Testis (tissue), 2 donors: Measurements from ENCODE around the gene PIM3.

Experiments used
- POLR2A ChIP-seq: fragments of 450-650 bp; IDR thresholded peaks from one replicate; pipeline ENCODE4 v1.6.1; 2017; ENCODE audit warnings: antibody characterized with exemption, mild to moderate bottlenecking, moderate library complexity
- TF ChIP-seq, protein P1 (sequence below), 3 experiments: fragments of 450-650 bp in 2 of 3; fragments of 200-600 bp in 1 of 3; sonication (generic) in 1 of 3; IDR thresholded peaks; one replicate each; pipeline ENCODE4 v1.5.1; 2016 to 2019; ENCODE audit warnings: antibody characterized with exemption in 3 of 3, mild to moderate bottlenecking in 2 of 3, moderate library complexity in 1 of 3

DNA sequence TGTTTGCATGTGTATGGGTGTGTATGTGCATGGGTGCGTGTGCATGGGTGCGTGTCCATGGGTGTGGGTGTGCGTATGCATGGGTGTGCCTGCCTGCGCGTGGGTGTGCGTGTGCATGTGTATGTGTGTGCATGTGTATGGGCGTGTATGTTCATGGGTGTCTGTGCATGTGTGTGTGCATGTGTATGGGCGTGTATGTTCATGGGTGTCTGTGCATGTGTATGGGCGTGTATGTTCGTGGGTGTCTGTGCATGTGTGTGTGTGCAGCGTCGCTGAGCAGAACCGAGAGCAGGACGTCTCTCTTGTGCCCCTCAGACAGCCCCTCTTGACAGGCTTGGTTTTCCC, 38.1 kb downstream of the PIM3 start:
- TF ChIP-seq, protein P1, sequence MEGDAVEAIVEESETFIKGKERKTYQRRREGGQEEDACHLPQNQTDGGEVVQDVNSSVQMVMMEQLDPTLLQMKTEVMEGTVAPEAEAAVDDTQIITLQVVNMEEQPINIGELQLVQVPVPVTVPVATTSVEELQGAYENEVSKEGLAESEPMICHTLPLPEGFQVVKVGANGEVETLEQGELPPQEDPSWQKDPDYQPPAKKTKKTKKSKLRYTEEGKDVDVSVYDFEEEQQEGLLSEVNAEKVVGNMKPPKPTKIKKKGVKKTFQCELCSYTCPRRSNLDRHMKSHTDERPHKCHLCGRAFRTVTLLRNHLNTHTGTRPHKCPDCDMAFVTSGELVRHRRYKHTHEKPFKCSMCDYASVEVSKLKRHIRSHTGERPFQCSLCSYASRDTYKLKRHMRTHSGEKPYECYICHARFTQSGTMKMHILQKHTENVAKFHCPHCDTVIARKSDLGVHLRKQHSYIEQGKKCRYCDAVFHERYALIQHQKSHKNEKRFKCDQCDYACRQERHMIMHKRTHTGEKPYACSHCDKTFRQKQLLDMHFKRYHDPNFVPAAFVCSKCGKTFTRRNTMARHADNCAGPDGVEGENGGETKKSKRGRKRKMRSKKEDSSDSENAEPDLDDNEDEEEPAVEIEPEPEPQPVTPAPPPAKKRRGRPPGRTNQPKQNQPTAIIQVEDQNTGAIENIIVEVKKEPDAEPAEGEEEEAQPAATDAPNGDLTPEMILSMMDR (IDR thresholded peaks at IDR 0.05), result no peak
- no peak for TF ChIP-seq POLR2A
